GM21390 (cell line): ENCODE measurements around the gene MYO7A.

Experiments
- ATAC-seq: cut with Tn5 transposase; IDR thresholded peaks from one replicate; pipeline ENCODE4 v1.9.1; 2021; ENCODE audit not compliant: unreplicated experiment

The MYO7A gene

DNA sequence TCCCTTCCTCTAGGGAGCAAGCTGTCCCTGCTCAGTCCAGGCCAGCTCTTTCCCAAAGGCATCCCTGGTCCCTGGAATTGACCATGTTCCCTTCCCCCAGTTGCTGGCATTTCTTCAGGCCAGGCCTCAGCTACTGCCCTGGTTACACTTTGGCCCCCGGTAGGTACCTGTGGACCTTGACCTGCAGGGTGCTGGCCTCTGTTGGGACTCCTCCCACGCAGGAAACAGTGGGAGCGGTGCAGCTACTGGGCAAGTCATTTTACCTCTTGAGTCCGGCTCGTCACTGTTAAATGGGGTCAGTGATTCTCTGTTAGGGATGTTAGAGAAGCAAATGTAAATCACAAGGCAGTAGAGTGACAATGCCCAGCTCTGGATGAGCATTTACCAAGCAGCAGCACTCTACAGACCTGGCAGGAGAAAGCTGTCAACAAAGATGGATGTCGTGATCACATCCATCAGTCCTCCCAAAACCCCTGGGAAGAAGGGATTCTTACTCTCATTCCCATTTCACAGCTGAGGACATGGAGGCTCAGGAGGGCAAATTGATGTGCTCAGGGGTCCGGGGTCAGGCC lies 16.9 kb downstream of the MYO7A start:
- ATAC-seq, result no peak

DNA sequence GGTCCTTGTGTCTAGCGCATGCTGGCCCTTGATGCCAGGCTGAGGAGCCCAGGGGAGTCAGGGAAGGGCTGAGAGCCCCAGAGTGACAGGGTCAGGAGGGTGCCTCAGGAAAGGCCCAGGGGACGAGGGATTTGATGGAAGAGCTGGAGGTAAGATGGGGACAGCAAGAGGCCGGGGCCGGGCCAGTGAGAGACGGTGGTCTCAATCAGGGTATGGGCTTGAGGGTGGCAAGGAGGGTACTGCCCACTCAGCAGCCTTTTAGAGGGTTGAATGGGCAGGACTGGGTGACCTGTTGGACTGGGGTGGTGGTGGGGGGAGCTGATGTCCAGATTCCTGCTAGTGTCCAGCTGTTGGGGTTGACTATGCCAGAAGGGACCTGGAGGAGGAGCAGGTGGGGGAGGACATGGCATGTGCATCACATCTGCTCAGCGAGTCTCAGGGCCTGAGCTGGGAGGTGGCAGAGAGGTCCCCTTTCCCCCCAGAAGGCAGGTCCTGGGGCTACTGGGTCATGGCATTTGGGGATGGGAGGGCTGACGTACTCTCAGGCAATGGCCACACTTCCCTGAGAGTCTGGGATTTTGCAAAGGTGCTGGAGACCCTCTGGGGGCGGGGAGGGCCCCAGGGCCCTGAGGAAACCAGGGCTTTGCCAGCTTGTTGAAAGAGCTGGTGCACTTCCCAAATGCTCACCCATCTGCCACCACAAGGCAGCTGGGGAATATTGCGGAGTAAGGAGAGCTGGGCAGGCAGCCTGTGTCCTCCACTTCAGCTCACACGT lies 18.4 kb downstream of the MYO7A start:
- no peak for ATAC-seq

DNA sequence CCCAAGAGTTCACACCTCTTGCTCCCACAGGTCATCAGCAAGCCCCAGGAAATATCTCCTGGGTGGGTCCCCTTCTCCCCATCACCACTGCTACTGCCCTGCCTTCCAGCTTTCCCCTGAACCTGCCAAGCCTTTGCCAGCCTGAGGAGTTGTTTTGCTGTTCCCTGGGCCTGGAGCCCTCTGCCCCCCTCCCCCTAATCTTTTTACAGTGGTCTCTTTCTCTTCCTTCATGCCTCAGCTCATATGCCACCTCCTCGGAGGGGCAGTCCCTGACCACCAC lies 18.9 kb downstream of the MYO7A start:
- no peak for ATAC-seq

DNA sequence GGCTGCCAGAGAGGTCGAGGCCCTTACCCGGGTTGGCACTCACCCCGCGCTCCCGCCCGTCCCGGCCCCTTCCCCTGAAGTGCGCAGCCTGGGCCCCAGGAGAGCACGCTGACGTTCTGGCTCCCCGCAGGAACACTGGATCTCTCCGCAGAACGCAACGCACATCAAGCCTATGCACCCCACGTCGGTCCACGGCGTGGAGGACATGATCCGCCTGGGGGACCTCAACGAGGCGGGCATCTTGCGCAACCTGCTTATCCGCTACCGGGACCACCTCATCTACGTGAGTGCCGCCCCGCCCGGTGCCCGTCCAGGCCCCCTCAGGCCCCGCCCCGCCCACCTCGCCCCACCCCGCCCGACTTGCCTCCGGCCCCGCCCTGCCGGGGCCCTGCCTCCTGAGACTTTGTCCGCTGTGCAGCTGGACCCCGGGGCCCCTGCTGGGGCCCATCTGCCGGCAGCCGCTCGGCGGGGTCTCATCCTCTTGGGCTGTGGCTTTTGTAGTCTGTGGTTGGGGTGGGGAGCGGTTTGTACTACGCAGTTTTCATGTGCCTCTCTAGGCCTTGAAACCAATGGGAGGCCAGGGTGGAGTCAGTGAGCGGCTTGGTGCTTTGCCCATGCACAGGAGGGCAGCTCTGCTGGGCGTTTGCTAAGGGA lies 19.7 kb downstream of the MYO7A start:
- no peak for ATAC-seq

DNA sequence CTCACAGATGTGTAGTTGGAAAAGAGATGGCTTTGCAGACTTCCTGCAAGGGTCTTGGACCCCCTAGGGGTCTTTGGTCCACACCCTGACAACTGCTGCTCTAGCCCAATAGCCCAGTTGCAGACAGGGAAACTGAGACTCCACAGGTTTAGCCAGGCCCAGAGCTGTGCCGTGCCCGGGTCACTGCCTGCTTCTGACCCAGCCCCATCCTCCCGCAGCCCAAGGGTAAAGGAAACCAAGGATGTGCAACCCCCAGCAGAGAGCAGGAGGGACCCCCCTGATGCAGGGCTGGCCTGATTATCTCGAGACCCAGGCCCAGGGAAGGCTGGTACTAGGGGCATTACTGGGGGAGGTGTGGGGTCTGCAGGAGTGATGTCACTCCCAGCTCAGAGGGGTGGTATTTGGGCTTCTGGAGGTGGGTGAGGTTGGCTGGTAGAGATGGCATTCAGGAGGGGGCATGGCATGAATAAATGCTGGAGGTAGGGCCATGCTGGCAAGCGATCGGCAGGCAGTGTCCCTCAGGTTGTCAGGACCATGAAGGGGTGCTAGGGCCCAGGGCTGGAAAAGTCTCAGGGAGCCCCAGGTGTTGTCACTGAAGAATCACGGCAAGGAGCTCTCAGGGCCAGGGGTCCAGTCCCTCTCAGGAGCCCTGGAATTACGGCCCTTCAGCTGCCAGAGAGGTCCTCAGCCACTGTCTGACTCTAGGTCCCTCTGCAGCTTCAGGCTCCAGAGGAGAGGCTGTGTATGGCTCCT lies 21.1 kb downstream of the MYO7A start:
- no peak for ATAC-seq

DNA sequence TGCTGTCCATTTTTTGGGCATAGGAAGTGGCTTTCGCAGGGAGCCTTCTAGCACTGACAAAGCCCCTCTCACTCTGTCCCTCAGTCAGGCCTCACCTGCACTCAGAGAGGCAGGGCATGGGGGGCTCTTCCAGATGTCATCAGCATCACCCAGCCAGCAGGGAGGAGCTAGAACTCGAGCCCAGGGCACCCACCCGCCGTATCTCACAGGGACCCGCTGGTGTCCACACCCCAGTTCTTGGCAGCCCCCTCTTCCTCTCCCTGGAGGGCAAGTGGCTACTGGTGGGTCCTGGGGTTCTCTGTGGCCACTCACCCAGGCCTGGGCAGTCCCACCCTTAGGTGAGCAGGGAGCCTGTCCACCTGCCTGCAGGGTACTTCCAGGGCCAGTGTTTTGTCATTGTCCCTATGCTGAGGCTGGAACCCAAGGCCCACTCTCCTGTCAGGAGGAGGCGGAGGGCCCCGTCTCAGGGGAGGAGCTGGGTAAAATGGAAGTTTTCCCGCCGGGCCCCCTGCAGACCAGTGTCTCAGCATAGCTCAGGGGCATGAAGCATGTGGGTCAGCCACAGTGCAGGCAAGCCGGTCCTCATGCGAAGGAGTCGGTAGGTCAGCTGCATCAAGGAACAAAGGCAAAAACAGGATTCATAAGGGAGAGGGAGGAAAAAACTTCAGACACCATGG lies 21.8 kb downstream of the MYO7A start:
- no peak for ATAC-seq

DNA sequence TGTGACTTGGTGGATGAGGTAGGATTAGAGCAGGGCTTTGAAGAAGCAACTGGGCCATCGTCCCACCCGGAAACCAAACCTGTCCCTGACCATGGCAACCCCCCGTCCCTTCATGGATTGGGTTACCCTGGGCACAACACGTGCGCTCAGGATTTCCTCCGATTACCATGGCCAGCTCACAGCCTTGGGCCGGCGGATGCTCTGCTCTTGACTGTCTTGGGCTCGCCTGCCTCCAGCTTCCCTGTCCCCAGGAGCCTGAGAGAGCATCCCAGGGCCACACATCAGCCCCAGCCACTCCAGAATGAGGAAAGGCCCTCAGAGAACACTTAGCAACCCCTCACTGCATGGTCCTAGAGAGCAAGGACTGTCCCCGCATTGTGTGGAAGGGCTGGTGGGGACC lies 22.8 kb downstream of the MYO7A start:
- no peak for ATAC-seq

DNA sequence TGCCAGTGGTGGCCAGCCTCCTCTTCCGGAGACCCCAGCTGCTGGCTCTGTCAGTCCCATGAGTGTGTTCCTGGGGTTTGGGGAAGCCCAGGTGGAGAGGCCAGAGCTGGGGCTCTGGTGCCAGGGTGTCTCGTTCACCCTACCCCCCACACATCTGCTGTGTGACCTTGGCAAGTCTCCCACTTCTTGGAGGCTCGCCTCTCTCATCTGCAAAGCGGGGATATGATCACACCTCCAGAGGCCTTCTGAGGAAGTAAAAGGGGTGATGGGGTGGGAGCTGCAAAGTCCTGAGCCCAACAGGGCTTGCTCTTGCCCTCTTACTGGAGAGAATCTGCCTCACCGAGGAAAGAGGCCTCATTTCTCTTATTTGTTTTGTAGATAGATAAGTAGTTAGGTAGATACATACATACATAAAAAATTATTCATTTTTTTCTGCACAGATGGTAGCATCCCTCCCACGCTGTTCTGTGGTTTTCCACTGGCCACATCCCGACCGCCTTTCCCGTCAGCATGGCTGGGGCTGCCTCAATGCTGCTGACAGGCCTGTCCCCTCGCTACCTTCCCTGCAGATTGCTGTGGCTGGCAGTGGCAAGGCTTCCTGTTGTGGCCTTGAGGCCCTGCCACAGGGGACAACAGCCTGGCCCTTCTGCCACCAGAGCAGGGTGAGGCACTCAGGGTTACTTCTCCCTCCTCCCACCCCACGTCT lies 23.9 kb downstream of the MYO7A start:
- no peak for ATAC-seq

DNA sequence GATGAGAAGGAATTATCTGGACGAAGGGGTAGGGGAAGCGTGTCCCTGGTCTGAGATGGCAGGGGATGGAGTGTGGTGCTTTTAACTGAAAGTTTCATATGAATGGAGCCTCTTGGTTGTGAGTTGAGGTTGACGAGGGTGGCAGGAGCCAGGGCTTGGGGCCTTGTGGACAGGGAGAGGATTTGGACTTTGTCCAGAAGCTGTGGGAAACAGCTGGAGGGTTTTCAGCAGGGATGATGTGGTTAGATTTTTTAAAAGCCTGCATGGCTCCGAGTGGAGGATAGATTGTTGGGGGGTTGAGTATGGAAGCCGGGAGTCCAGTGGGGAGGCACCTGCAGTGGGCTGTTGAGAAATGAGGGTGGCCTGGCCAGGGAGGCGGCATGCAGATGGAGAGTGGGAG lies 24.8 kb downstream of the MYO7A start:
- ATAC-seq, result no peak

DNA sequence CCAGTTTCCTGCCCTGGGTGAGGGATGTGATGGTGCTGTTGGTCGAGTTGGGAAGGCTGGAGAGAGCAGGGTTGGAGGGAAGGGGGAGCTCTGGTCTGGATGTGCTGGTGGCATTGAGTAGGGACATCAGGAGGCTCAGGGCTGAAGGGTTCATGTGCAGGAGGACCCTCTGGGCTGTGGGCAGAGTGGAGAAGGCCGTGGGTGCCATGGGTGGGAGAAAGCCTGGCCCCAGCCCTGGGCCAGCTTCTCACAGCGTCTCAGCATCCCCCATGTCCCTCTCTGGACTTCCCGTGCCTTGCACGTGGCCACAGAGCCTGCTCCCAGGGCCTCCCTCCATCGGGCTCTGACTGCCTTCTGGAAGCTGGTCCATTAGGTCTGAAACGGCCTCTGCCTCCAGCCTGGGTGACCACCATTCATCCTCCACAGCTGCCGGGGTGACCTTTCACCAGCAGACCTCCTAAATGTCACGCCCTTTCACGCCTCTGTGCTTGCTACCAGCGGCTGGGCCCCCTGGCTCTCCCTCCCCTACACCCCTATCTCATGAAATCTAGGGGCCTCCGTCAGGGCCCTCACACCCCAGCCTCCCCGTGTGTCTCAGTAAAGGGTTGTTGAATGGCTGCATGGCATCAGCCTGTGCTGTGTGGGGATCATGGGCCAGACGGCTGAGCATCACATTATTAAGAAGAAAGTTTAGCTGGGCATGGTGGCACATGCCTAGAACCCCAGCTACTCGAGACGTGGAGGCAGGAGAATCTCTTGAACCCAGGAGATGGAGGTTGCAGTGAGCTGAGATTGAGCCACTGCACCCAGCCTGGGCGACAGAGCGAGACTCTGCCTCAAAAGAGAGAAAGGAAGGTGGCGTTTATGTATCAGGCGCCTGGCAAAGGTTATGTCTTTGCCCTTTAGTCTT lies 25.5 kb downstream of the MYO7A start:
- no peak for ATAC-seq

DNA sequence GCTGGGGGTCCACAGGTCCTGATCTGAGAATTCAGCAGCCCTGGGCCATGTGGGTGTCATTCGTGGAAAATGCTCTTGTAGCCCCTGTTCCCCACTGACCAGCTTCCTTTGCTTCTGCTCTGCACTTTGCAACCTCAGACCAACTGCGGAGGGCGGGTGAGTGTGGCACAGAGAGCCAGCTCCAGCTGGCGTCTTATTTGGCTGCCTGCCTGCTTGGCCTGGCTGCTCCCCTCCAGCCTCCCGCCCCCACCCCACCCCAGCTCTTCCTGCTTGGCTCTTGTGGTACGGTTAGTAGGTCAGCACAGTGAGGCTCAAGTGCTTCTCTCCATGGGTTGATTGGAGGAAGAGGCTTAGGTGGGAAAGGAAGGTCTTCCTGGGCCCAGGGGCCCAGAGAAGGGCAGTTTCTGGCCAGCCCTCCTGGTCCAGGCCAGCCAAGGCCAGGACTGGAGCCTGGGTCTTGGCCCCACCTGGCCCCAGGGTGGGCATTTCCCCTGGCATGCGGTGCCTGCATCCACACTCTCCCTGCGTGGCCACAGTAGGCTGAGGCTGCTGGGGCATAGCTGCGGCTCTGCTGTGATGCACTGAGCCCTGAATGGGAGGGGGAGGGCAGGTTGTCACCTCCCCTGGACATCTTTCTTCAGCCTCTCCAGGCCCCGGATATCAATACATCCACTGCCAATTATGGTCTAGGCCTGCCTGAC lies 26.5 kb downstream of the MYO7A start:
- ATAC-seq, result no peak

DNA sequence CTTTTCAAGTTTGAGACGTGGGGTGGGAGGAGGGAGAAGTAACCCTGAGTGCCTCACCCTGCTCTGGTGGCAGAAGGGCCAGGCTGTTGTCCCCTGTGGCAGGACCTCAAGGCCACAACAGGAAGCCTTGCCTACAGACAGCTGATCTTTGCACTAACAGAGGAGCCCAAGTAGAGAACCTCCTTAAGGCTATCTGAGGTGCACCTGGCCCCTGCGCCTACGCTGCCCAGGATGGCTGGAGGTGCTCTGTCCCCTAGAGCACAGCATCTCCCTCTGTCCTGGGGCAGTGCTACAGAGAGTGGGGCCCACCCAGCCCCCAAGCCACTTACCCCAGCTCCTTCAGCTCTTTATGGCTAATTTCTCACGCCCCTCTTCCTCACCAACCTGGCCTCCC lies 27.0 kb downstream of the MYO7A start:
- no peak for ATAC-seq

DNA sequence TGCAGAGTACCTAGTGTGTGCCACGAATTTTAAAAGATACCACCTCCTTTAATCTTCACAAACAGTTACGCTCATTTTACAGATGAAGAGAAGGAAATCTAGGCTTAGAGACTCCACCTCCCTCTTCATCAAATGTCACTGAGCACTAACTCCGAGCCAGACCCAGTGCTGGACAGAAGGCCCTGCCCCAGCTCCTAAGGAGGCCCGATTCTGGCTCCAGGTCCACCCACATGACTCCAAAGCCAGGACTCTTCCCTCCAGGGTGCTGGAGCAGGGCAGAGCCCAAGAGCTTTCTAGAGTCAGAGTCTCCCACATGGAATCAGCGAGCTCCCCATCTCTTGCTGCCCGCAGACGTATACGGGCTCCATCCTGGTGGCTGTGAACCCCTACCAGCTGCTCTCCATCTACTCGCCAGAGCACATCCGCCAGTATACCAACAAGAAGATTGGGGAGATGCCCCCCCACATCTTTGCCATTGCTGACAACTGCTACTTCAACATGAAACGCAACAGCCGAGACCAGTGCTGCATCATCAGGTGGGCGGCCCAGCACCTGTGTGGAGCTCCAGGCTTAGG lies 27.6 kb downstream of the MYO7A start:
- ATAC-seq, result no peak

DNA sequence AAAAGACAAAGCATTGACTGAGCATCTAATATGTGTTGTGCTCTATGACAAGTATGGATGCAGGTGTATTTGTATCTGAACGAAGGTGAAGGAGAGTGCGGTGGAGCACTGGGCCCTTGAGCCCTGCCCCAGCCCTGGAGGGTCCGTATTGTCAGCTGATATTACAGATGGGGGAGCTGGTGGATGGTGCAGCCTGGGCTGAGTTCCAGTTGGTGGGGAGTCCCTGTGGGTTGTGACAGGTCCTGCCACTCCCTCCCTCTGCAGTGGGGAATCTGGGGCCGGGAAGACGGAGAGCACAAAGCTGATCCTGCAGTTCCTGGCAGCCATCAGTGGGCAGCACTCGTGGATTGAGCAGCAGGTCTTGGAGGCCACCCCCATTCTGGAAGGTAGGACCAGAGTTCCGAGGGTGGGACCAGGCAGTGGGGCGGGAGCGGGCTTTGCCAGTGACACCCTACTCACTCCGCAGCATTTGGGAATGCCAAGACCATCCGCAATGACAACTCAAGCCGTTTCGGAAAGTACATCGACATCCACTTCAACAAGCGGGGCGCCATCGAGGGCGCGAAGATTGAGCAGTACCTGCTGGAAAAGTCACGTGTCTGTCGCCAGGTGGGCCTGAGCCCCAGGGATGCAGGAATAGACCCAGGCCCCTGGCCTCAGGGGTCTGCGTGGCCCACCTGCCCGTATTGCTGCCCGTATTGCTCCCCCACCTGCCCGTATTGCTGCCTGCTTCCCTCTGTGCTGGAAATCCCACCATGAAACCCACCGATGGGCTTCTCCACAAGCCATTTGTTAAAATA lies 28.6 kb downstream of the MYO7A start:
- no peak for ATAC-seq

DNA sequence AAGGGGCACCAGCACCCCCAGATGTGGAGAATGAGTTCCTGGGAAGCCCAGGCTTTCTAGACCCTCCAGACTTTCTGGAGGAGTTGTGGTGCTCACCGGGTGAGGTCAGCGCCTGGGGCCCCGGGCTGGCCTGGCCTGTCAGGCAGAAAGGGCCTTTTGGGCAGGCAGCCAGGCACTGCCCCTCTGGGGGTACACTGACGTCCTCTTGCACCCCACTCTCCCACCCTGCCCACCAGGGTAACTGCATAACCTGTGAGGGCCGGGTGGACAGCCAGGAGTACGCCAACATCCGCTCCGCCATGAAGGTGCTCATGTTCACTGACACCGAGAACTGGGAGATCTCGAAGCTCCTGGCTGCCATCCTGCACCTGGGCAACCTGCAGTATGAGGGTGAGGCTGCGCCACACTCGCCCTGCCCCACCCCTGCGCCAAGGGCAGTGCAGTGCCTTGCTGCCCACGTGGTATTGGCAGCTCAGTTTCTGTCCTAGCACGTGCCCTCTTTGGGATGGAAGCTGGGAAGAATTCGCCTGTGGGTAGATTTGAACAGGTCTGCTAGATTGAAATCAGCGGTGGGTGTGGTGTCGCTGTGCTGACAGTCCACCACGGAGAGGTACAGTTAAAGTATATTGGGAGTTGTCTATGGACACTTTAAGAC lies 30.1 kb downstream of the MYO7A start:
- no peak for ATAC-seq

DNA sequence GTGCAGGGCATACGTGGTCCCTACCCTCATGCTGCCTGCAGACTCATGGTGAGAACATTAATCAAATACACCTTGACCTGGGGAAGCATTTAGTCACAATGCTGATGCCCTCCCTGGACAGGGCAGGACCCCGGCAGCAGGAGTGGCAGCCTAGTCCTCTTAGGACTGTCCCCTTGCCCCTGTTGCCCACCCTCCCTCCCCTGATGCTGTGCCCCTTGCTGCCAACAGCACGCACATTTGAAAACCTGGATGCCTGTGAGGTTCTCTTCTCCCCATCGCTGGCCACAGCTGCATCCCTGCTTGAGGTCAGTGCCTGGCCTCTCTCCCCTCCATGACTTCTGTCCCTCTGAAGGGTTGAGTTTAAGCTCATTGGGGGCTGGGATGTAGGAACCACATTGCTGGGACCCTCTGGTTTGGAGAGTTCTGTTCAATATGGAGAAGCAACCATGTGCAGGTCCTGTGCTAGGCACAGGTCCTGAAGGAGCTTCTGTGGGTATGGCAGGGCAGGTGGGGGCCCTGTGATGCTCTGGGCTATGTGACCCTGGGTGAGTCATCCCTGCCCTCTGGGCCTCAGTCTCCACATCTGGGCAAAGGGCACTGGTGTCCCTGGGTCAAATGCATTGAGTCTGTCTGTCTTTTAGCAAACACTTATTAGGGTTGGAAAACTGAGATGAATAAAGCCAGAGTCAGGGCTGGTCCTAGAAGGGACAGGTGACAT lies 31.3 kb downstream of the MYO7A start:
- no peak for ATAC-seq

DNA sequence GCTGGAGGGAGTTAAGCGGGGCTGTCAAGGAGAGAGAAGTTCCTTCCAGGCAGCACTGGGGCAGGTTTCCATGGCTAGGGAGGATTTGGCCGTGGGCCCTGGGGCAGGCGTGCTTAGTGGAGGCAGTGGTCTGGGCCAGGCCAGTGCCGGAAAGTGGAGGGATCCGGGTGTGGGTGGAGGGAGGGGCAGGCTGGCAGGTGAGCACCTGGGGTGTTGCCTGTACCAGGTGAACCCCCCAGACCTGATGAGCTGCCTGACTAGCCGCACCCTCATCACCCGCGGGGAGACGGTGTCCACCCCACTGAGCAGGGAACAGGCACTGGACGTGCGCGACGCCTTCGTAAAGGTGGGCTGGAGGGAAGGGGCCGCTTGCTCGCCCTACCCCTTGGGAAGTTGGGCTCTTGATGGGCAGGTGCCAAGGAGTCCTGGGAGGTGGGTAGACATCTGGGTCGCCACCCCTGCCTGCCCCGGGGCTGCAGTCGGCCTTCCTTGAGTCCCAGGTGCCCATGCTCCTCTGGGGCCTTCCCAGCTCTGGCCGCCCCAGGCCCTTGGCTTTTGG lies 32.0 kb downstream of the MYO7A start:
- ATAC-seq, result no peak
